Activated CD4-positive, alpha-beta T cell treated with anti-CD3 and anti-CD28 coated beads for 36 hours (primary cell): ENCODE results near the gene APOBEC3C. TPM values are rescaled to one million over a fixed set of nuclear protein-coding genes. Genes with fewer than 3 reads are reported as not detected.
"Not testable (repeated sequence)": the region's sequence is repeated elsewhere in the genome, so short reads cannot be mapped to it uniquely, and the experiment has no call there.

ENCODE experiments used
- ATAC-seq: fragments of 200-7000 bp; cut with Tn5 transposase; one replicate; pipeline ENCODE4 v1.10.0; 2021; ENCODE audit warnings: mild to moderate bottlenecking, moderate library complexity
- CTCF ChIA-PET: fragments of 350-600 bp; sonication (Branson Sonifier 250); formaldehyde crosslinking; loops from one replicate; lab custom pipeline; 2021; ENCODE audit warnings: antibody characterized with exemption; lab: Charles Lee
- POLR2A ChIA-PET: fragments of 350-600 bp; sonication (Branson Sonifier 250); formaldehyde crosslinking; loops from one replicate; lab custom pipeline; 2021; ENCODE audit warnings: antibody characterized with exemption, inconsistent platforms; lab: Charles Lee
- DNase-seq: peaks from one replicate; pipeline ENCODE4 v3.0.0-alpha.2; 2020
- H3K27ac Mint-ChIP-seq: one replicate; pipeline ENCODE4 v1.8.0; 2021; ENCODE audit warnings: mixed read lengths
- H3K27me3 Mint-ChIP-seq: one replicate; pipeline ENCODE4 v1.8.0; 2021; ENCODE audit warnings: mixed read lengths
- H3K36me3 Mint-ChIP-seq: one replicate; pipeline ENCODE4 v1.8.0; 2021; ENCODE audit warnings: low read depth, mixed read lengths
- H3K4me1 Mint-ChIP-seq: one replicate; pipeline ENCODE4 v1.8.0; 2021; ENCODE audit warnings: mixed read lengths
- H3K4me3 Mint-ChIP-seq: one replicate; pipeline ENCODE4 v1.8.0; 2021; ENCODE audit warnings: mild to moderate bottlenecking, moderate library complexity, mixed read lengths
- H3K9me3 Mint-ChIP-seq: one replicate; pipeline ENCODE4 v1.8.0; 2021; ENCODE audit warnings: low read depth, mixed read lengths
- intact Hi-C, 2 experiments: fragments of 100-400 bp; cut with DNase I in 1 of 2; cut with micrococcal nuclease in 1 of 2; formaldehyde crosslinking; loops; one replicate each; pipeline versions ENCODE4 v1.14.2 to v1.15.1; 2022 to 2024; cut with DNase I, micrococcal nuclease
- total RNA-seq, 2 experiments: library from RNA; stranded (reverse); gene quantifications; one replicate each; pipeline ENCODE4 v1.2.3, GENCODE V29; 2021

Gene APOBEC3C
- total RNA-seq, 2 experiments from 2014 or later = 75.3 to 98.5 TPM

DNA sequence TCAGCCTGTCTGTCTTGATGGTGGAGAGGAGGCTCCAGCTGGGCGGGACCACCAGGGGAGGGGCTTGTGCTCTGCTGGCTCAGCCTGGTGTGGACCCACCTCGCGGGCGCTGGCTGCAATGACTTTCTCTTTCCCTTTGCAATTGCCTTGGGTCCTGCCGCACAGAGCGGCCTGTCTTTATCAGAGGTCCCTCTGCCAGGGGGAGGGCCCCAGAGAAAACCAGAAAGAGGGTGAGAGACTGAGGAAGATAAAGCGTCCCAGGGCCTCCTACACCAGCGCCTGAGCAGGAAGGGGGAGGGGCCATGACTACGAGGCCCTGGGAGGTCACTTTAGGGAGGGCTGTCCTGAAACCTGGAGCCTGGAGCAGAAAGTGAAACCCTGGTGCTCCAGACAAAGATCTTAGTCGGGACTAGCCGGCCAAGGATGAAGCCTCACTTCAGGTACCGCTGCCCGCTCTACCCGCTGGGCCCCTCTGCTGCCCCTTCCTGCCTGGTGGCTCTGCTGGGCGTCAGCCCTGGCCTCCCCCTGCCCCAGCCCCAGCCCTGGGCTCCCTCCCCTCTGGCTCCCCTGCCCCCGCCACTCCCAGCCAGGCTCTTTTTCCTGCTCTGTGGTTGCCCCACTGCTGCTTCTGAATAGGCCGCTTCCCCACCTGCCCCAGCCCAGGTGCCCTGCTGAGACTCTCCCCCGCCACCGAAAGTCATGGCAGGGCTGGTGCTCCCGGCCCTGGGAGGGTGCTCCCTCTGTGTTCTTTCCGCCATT is 26.7 kb downstream of the APOBEC3C start, which contains the start of gene APOBEC3F:
Gene APOBEC3F, plus strand, starts transcription at position 327 of the 759 bp plus-strand sequence. Its CDS starts 97 bp downstream, at position 424.
- Mint-ChIP-seq H3K4me1 (peaks cover 22% of the 10 kb centered on the region), H3K27ac (peak within 1 kb of the TSS; percentile 85), H3K36me3 (peaks cover 12% of the 10 kb centered on the region), H3K4me3 (peak within 1 kb of the TSS; percentile 86)
- ATAC-seq (peak; percentile 95), DNase-seq (peak; percentile 80)
- H3K9me3 Mint-ChIP-seq, H3K27me3 Mint-ChIP-seq: not testable (repeated sequence)
- intact Hi-C loops = loop anchor here in 1 of 2 experiments (2.0 to 5.0 kb wide), 2 partner anchors 20 to 37 kb away; partner anchors contain the start of genes APOBEC3D and APOBEC3G
- CTCF ChIA-PET = interaction anchor here (0.8 kb wide), 1 partner anchor 81 kb away, joined by 4 read pairs; no protein-coding TSS in a partner anchor
- POLR2A ChIA-PET = interaction anchor here (0.7 kb wide), 1 partner anchor 81 kb away, joined by 3 read pairs; no protein-coding TSS in a partner anchor

DNA sequence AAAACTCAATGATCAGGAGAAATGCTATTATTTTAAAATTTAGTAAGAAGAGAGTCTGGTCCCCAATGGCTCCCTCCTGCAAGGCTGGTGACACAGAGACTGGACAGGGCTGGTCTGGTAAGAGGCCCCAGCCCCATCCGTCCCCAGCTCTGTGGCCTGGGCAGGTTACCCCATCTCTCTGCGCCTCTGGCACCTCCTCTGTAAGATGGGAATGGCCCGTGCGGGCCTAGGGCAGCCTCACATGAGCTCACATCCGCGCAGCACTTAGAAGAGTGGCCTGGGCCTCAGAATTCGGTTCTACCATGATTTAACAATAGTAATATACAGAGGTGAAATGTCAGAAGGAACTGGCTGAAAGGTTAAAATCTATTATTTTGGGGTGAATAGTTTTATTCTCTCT is 27.9 kb downstream of the APOBEC3C start:
- Mint-ChIP-seq H3K36me3 (peaks cover 12% of the 10 kb centered on the region), H3K4me3 (peak overlapping the region; percentile 86), H3K4me1 (peaks cover 20% of the 10 kb centered on the region), H3K9me3 (no peaks in the 10 kb centered on the region), H3K27me3 (no peaks in the 10 kb centered on the region), H3K27ac (peak overlapping the region; percentile 65)
- ChIA-PET CTCF (interaction anchor here (0.6 to 0.7 kb wide), 2 partner anchors 97 to 129 kb away, joined by 3 to 4 read pairs; no protein-coding TSS in a partner anchor), POLR2A (no interaction called here)
- DNase-seq (no peak), ATAC-seq (no peak)
- intact Hi-C loops = loop anchor here in 1 of 2 experiments (2.0 to 5.0 kb wide), 2 partner anchors 21 to 35 kb away; partner anchors contain the start of genes APOBEC3D and APOBEC3G

DNA sequence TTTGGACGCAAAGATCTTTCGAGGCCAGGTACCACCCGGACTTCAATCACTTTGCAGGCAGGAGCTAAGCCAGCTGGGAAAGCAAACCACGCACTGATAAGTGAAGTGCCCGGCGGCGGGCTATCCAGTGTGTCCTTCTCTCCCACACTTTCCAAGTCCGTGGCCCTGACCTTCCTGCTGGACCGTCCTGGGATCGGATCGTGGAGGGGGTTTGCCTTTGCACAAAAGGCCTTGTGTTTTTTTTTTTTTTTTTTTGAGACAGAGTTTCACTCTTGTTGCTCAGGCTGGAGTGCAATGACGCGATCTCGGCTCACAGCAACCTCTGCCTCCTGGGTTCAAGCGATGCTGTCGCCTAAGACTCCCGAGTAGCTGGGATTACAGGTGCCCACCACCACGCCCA is 29.0 kb downstream of the APOBEC3C start:
- DNase-seq, H3K4me3 Mint-ChIP-seq, POLR2A ChIA-PET, H3K9me3 Mint-ChIP-seq, H3K27me3 Mint-ChIP-seq, CTCF ChIA-PET, ATAC-seq, H3K27ac Mint-ChIP-seq: not testable (repeated sequence)
- H3K4me1 Mint-ChIP-seq = peaks cover 16% of the 10 kb centered on the region
- intact Hi-C loops = loop anchor here in 1 of 2 experiments (5.0 kb wide), 1 partner anchor 34 kb away; the partner anchor contains the start of gene APOBEC3G
- H3K36me3 Mint-ChIP-seq = peaks cover 12% of the 10 kb centered on the region

DNA sequence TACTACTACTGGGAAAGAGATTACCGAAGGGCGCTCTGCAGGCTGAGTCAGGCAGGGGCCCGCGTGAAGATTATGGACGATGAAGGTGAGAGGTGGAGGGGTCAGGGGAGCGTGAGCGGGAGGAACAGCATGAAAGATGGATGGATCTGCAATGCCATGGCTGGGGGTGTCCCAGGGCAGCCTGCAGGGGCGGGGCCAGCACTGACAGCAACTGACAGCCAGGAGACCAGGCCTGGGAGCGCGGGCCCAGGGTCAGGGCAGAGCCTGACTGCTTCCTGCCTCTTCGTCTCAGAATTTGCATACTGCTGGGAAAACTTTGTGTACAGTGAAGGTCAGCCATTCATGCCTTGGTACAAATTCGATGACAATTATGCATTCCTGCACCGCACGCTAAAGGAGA is 31.1 kb downstream of the APOBEC3C start:
- H3K9me3 Mint-ChIP-seq, intact Hi-C loops, H3K27me3 Mint-ChIP-seq, H3K27ac Mint-ChIP-seq, H3K4me3 Mint-ChIP-seq, CTCF ChIA-PET, ATAC-seq, DNase-seq, POLR2A ChIA-PET: not testable (repeated sequence)
- peaks cover 13% of the 10 kb centered on the region for H3K4me1 Mint-ChIP-seq
- peaks cover 12% of the 10 kb centered on the region for H3K36me3 Mint-ChIP-seq

DNA sequence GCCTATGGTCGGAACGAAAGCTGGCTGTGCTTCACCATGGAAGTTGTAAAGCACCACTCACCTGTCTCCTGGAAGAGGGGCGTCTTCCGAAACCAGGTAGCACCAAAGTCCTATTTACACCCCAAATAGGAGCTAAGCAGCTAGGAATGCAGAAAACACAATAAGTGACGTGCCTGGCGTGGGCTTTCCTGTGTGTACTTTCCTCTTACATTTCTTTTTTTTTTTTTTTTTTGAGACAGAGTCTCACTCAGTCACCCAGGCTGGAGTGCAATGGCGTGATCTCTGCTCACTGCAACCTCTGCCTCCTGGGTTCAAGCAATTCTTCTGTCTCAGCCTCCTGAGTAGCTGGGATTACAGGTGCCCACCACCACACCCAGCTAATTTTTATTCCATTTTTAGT is 35.4 kb downstream of the APOBEC3C start:
- H3K9me3 Mint-ChIP-seq, DNase-seq, POLR2A ChIA-PET, H3K4me3 Mint-ChIP-seq, H3K4me1 Mint-ChIP-seq, intact Hi-C loops, H3K27ac Mint-ChIP-seq, H3K36me3 Mint-ChIP-seq, H3K27me3 Mint-ChIP-seq, ATAC-seq: not testable (repeated sequence)
- CTCF ChIA-PET = interaction anchor here (0.7 kb wide), 1 partner anchor 612 kb away, joined by 3 read pairs; no protein-coding TSS in a partner anchor

DNA sequence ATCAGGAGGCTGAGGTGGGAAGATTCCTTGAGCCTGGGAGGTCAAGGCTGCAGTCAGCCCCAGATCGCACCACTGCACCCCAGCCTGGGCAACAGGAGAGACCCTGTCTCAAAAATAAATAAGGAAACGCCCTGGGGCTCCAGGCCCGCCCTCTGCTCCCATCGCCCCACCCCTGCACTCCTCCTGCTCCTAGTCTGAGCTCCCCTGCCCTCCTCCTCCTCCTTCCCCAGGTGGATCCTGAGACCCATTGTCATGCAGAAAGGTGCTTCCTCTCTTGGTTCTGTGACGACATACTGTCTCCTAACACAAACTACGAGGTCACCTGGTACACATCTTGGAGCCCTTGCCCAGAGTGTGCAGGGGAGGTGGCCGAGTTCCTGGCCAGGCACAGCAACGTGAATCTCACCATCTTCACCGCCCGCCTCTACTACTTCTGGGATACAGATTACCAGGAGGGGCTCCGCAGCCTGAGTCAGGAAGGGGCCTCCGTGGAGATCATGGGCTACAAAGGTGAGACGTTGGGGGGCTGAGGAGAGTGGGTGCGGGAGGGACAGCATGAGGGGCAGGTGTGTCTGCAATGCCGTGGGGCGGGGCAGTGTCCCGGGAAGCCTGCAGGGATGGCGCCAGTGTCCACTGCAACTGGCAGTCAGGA is 37.9 kb downstream of the APOBEC3C start:
- DNase-seq, H3K9me3 Mint-ChIP-seq, H3K36me3 Mint-ChIP-seq, H3K4me1 Mint-ChIP-seq, H3K27me3 Mint-ChIP-seq, H3K27ac Mint-ChIP-seq, H3K4me3 Mint-ChIP-seq, ATAC-seq, intact Hi-C loops, POLR2A ChIA-PET, CTCF ChIA-PET: not testable (repeated sequence)

DNA sequence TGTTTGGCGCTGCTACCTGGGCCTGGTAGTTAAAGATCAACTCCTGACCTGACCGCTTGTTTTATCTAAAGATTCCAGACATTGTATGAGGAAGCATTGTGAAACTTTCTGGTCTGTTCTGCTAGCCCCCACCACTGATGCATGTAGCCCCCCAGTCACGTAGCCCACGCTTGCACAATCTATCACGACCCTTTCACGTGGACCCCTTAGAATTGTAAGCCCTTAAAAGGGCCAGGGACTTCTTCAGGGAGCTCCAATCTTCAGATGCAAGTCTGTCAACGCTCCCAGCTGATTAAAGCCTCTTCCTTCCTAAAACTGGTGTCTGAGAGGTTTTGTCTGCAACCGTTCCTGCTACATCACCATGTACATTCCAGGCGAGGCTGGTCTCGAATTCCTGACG is 41.6 kb downstream of the APOBEC3C start:
- Mint-ChIP-seq H3K27me3 (no peaks in the 10 kb centered on the region), H3K27ac (no peak overlapping the region), H3K9me3 (no peaks in the 10 kb centered on the region), H3K4me3 (no peak overlapping the region), H3K4me1 (no peaks in the 10 kb centered on the region), H3K36me3 (no peaks in the 10 kb centered on the region)
- no peak for ATAC-seq
- CTCF ChIA-PET = interaction anchor here (0.6 kb wide), 1 partner anchor 15 kb away, joined by 3 read pairs; no protein-coding TSS in a partner anchor
- DNase-seq = no peak
- POLR2A ChIA-PET = no interaction called here
- intact Hi-C loops = no loop called here

DNA sequence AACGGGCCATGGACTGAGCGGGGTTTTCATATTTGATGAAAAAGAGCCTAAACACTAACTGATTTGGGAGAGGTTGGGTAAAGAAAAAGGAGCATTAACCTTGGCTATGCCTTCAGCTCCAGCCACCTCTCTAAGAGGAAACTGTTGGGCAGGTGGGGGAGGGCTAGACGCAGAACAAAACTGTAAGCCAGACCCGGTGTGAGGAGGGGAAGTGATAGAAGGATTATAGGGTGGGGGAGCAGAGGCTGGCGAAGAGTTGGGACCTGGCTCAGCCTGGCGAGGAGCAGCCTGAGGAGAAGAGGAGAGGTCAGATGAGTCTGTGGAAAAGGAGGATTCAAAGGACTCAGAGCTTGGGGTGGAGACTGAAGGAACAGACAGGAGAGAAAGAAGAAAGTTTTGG is 47.2 kb downstream of the APOBEC3C start:
- not testable (repeated sequence) for H3K27ac Mint-ChIP-seq, H3K27me3 Mint-ChIP-seq

DNA sequence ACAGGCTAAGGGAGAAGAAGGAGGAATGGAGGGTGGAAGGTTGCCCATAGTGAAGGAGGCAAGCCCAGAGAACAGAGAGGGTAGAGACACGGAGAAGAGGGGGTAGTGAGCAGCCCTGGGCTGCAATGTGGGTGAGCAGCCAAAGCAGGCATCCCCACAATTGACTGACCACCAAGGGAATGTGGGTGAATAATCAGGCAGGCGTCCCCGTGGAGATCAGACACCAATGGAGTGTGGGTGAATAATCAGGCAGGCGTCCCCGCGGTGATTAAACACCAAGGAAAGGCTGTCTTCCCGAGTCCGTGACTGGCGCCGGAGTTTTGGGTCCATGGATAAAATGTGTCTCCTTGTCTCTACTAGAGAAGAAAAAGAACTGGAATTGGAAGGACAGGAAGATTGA is 47.9 kb downstream of the APOBEC3C start:
- intact Hi-C loops, POLR2A ChIA-PET, CTCF ChIA-PET: not testable (repeated sequence)

More for the DNA sequence above, 47.2 kb downstream of the APOBEC3C start:
- ATAC-seq, H3K4me1 Mint-ChIP-seq, DNase-seq, CTCF ChIA-PET, H3K9me3 Mint-ChIP-seq, POLR2A ChIA-PET, H3K36me3 Mint-ChIP-seq, intact Hi-C loops, H3K4me3 Mint-ChIP-seq: not testable (repeated sequence)

DNA sequence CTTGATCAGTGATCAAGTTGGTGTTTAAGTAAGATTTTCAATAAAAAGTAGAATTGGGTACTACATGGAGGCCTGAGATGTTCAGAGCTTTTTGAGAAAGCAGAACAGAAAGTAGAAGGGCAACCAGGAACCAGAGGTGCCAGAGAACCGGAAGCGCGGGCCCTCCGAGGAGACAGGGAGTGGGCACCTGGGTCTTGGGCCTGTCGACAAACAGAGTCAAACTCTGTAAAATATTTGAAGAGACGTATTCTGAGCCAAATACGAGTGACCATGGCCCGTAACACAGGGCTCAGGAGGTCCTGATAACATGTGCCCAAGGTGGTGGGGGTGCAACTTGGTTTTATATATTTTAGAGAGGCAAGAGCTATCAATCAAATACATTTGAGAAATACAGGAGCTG is 49.8 kb downstream of the APOBEC3C start:
- DNase-seq, intact Hi-C loops, H3K36me3 Mint-ChIP-seq, H3K9me3 Mint-ChIP-seq, POLR2A ChIA-PET, ATAC-seq, CTCF ChIA-PET, H3K4me1 Mint-ChIP-seq, H3K4me3 Mint-ChIP-seq, H3K27ac Mint-ChIP-seq, H3K27me3 Mint-ChIP-seq: not testable (repeated sequence)

More for the DNA sequence above, 47.9 kb downstream of the APOBEC3C start:
- ATAC-seq, DNase-seq, H3K27ac Mint-ChIP-seq, H3K27me3 Mint-ChIP-seq, H3K36me3 Mint-ChIP-seq, H3K4me1 Mint-ChIP-seq, H3K4me3 Mint-ChIP-seq, H3K9me3 Mint-ChIP-seq: not testable (repeated sequence)

DNA sequence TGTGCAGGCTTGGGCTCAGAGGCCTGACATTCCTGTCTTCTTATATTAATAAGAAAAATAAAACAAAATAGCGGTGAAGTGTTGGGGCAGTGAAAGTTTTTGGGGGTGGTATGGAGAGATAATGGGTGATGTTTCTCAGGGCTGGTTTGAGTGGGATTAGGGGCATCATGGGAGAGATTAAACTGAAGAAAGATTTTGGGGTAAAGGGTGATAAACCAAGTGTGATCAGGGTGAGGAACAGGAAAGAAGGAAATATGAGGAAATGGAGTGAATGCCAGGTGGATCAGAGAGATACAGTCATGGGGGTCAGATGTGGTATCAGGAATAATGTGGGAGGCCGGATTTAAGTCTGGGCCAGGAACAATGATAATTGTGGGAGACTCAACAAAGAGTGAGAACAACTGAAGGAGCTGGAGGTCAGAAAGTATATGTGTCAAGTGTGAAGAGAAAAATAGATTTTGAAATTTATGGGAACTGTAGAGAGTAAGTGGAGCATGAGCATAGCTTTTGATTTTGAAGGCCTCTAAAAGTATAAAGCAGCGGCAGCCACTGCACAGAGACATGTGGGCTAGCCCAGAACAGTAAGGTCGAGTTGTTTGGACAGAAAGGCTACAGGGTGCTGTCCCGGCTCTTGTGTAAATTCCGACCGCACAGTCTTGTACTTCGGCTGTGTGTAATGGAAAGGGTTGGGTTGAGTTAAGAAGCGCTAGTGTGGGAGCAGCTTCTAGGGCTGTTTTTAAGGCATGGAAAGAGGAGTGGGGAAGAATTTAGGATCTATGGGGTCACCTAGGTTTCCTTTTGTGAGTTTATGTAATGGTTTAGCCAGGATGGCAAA is 52.6 kb downstream of the APOBEC3C start:
- H3K27ac Mint-ChIP-seq, H3K9me3 Mint-ChIP-seq, POLR2A ChIA-PET, CTCF ChIA-PET, ATAC-seq, DNase-seq, H3K36me3 Mint-ChIP-seq, H3K4me3 Mint-ChIP-seq, H3K4me1 Mint-ChIP-seq, H3K27me3 Mint-ChIP-seq, intact Hi-C loops: not testable (repeated sequence)
